ENCODE measurements around the gene POU2F2. TPM values are rescaled to one million over a fixed set of nuclear protein-coding genes. Genes with fewer than 3 reads are reported as not detected.

The POU2F2 gene
- total RNA-seq, 1 experiment from 2014 or later: 6.0 TPM

DNA sequence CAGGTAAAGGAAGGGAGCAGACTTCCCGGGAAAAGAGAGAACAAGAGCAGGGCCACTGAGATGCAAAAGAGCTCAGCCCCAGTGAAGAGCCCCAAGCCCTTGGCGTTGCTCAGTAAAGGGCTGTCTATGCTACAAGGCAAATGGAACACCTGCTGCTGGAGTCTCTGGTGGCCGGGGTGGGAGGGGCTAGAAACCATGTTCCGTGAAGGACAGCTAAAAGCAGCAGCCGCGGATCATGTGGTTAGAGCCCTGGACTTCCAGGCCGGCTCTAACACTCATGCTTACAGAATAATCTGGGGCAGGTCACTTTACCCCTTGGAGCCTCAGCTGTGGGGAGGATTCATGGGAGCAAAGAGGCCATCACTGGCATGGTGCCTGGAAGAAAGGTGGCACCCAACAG, 17.8 kb downstream of the POU2F2 start:
- CTCF ChIA-PET: interaction anchor here (0.8 to 4.5 kb wide), 23 partner anchors 9 to 310 kb away, joined by 3 to 52 read pairs (median 5); partner anchors contain the start of genes POU2F2 and ZNF574
- Mint-ChIP-seq H3K9me3 (no peaks in the 10 kb centered on the region), H3K36me3 (no peaks in the 10 kb centered on the region), H3K4me1 (peaks cover 13% of the 10 kb centered on the region), H3K27ac (0 out of 2 replicates have a peak overlapping the region, but pooled peaks have one; percentile 47), H3K4me3 (no peak overlapping the region), H3K27me3 (ENCODE audit: low read depth) (peaks cover 4% of the 10 kb centered on the region)
- DNase-seq (ENCODE audit: low spot score) (no peak), ATAC-seq (peak; percentile 40)
- POLR2A ChIA-PET: interaction anchor here (0.7 to 1.5 kb wide), 2 partner anchors 18 to 62 kb away, joined by 3 read pairs; partner anchors contain the start of gene POU2F2
- TF ChIP-seq NFE2L1 (CRISPR knock-in tag; IDR thresholded peaks at IDR 0.05): no peak
- TF ChIP-seq, protein P1, sequence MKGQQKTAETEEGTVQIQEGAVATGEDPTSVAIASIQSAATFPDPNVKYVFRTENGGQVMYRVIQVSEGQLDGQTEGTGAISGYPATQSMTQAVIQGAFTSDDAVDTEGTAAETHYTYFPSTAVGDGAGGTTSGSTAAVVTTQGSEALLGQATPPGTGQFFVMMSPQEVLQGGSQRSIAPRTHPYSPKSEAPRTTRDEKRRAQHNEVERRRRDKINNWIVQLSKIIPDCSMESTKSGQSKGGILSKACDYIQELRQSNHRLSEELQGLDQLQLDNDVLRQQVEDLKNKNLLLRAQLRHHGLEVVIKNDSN (CRISPR knock-in tag; IDR thresholded peaks at IDR 0.05): no peak
- TF ChIP-seq, protein P2, sequence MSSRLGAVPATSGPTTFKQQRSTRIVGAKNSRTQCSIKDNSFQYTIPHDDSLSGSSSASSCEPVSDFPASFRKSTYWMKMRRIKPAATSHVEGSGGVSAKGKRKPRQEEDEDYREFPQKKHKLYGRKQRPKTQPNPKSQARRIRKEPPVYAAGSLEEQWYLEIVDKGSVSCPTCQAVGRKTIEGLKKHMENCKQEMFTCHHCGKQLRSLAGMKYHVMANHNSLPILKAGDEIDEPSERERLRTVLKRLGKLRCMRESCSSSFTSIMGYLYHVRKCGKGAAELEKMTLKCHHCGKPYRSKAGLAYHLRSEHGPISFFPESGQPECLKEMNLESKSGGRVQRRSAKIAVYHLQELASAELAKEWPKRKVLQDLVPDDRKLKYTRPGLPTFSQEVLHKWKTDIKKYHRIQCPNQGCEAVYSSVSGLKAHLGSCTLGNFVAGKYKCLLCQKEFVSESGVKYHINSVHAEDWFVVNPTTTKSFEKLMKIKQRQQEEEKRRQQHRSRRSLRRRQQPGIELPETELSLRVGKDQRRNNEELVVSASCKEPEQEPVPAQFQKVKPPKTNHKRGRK (CRISPR knock-in tag; IDR thresholded peaks at IDR 0.05; ENCODE audit: borderline replicate concordance): no peak
- no peak for TF ChIP-seq TEAD4 (CRISPR knock-in tag; IDR thresholded peaks at IDR 0.05)
- TF ChIP-seq, protein P3, sequence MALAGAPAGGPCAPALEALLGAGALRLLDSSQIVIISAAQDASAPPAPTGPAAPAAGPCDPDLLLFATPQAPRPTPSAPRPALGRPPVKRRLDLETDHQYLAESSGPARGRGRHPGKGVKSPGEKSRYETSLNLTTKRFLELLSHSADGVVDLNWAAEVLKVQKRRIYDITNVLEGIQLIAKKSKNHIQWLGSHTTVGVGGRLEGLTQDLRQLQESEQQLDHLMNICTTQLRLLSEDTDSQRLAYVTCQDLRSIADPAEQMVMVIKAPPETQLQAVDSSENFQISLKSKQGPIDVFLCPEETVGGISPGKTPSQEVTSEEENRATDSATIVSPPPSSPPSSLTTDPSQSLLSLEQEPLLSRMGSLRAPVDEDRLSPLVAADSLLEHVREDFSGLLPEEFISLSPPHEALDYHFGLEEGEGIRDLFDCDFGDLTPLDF (CRISPR knock-in tag; IDR thresholded peaks at IDR 0.05): no peak
- TF ChIP-seq ZNF263 (CRISPR knock-in tag; IDR thresholded peaks at IDR 0.05; ENCODE audit: low read depth): no peak
- no peak for TF ChIP-seq ATF1 (CRISPR knock-in tag; IDR thresholded peaks at IDR 0.05)
- TF ChIP-seq FOXP1 (CRISPR knock-in tag; IDR thresholded peaks at IDR 0.05; ENCODE audit: borderline replicate concordance): no peak
- no peak for TF ChIP-seq FOXJ3 (CRISPR knock-in tag; IDR thresholded peaks at IDR 0.05; ENCODE audit: borderline replicate concordance)
- no peak for TF ChIP-seq HMGA2 (CRISPR knock-in tag; IDR thresholded peaks at IDR 0.05)
- TF ChIP-seq, protein P4, sequence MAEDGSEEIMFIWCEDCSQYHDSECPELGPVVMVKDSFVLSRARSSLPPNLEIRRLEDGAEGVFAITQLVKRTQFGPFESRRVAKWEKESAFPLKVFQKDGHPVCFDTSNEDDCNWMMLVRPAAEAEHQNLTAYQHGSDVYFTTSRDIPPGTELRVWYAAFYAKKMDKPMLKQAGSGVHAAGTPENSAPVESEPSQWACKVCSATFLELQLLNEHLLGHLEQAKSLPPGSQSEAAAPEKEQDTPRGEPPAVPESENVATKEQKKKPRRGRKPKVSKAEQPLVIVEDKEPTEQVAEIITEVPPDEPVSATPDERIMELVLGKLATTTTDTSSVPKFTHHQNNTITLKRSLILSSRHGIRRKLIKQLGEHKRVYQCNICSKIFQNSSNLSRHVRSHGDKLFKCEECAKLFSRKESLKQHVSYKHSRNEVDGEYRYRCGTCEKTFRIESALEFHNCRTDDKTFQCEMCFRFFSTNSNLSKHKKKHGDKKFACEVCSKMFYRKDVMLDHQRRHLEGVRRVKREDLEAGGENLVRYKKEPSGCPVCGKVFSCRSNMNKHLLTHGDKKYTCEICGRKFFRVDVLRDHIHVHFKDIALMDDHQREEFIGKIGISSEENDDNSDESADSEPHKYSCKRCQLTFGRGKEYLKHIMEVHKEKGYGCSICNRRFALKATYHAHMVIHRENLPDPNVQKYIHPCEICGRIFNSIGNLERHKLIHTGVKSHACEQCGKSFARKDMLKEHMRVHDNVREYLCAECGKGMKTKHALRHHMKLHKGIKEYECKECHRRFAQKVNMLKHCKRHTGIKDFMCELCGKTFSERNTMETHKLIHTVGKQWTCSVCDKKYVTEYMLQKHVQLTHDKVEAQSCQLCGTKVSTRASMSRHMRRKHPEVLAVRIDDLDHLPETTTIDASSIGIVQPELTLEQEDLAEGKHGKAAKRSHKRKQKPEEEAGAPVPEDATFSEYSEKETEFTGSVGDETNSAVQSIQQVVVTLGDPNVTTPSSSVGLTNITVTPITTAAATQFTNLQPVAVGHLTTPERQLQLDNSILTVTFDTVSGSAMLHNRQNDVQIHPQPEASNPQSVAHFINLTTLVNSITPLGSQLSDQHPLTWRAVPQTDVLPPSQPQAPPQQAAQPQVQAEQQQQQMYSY (CRISPR knock-in tag; IDR thresholded peaks at IDR 0.05): no peak
- TF ChIP-seq ESRRA (CRISPR knock-in tag; IDR thresholded peaks at IDR 0.05; ENCODE audit: borderline replicate concordance): no peak

DNA sequence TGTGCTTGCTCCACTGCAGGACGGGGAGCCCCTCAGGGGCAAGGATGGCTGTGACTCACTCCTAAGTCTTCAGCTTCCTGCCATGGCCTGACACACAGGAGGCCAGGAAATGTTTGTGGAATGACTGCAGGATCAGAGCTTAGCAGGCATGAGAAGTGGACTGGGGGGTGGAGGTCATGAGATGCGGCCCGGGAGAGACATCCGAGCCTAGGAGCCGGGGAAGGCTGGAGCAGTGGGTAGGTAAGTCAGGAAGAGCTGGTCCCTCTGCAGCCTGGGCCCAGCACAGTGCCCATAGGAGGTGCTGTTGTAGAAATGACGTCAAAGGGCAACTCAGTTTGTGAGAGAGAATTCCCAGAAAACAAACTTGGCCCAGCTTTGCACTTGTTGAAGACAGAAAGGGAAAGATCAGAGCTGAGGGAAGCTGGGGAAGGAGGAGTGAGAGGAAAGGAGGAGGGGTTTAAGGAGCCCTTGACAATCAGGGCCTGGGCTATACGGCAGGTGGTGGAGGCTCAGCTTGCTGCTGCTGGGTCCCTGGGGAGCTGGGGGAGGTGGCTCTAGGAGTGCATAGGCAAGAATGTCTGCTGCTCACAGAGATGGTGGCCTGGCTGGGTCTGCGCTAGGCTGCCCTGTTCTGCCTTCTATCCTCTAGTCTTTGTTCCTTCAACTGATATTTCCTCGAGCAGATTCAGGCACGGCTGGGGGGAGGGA, 18.5 kb downstream of the POU2F2 start:
- ATAC-seq: peak; percentile 77
- Mint-ChIP-seq H3K4me1 (peaks cover 19% of the 10 kb centered on the region), H3K36me3 (no peaks in the 10 kb centered on the region), H3K4me3 (no peak overlapping the region), H3K9me3 (no peaks in the 10 kb centered on the region), H3K27ac (peak overlapping the region; percentile 64; the same call in 1 of the 2 replicates), H3K27me3 (ENCODE audit: low read depth) (peaks cover 4% of the 10 kb centered on the region)
- DNase-seq (ENCODE audit: low spot score): no peak
- ChIA-PET POLR2A (interaction anchor here (0.6 to 1.5 kb wide), 3 partner anchors 18 to 88 kb away, joined by 3 read pairs; partner anchors contain the start of gene POU2F2), CTCF (interaction anchor here (0.6 to 4.5 kb wide), 34 partner anchors 9 to 326 kb away, joined by 3 to 52 read pairs (median 4); partner anchors contain the start of gene POU2F2)
- TF ChIP-seq, protein P4 (CRISPR knock-in tag; IDR thresholded peaks at IDR 0.05): no peak
- TF ChIP-seq, protein P5, sequence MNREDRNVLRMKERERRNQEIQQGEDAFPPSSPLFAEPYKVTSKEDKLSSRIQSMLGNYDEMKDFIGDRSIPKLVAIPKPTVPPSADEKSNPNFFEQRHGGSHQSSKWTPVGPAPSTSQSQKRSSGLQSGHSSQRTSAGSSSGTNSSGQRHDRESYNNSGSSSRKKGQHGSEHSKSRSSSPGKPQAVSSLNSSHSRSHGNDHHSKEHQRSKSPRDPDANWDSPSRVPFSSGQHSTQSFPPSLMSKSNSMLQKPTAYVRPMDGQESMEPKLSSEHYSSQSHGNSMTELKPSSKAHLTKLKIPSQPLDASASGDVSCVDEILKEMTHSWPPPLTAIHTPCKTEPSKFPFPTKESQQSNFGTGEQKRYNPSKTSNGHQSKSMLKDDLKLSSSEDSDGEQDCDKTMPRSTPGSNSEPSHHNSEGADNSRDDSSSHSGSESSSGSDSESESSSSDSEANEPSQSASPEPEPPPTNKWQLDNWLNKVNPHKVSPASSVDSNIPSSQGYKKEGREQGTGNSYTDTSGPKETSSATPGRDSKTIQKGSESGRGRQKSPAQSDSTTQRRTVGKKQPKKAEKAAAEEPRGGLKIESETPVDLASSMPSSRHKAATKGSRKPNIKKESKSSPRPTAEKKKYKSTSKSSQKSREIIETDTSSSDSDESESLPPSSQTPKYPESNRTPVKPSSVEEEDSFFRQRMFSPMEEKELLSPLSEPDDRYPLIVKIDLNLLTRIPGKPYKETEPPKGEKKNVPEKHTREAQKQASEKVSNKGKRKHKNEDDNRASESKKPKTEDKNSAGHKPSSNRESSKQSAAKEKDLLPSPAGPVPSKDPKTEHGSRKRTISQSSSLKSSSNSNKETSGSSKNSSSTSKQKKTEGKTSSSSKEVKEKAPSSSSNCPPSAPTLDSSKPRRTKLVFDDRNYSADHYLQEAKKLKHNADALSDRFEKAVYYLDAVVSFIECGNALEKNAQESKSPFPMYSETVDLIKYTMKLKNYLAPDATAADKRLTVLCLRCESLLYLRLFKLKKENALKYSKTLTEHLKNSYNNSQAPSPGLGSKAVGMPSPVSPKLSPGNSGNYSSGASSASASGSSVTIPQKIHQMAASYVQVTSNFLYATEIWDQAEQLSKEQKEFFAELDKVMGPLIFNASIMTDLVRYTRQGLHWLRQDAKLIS (CRISPR knock-in tag; IDR thresholded peaks at IDR 0.05; ENCODE audit: borderline replicate concordance): no peak
- TF ChIP-seq ETV6 (CRISPR knock-in tag; IDR thresholded peaks at IDR 0.05): no peak
- TF ChIP-seq CREB1 (CRISPR knock-in tag; IDR thresholded peaks at IDR 0.05): no peak

All from WTC11 (cell line).